GM21423 (cell line): ENCODE results near the gene HSBP1.

ENCODE experiments used
- ATAC-seq: cut with Tn5 transposase; IDR thresholded peaks from one replicate; pipeline ENCODE4 v1.9.1; 2021; ENCODE audit warnings: mild to moderate bottlenecking, moderate library complexity; ENCODE audit not compliant: unreplicated experiment

HSBP1 gene

GRCh38 chr16:83835586-83836566 lies 28.1 kb downstream of the HSBP1 start:
- ATAC-seq: no peak

- ATAC-seq: no peak
Observed at GRCh38 chr16:83837566-83837965, 29.8 kb downstream of the HSBP1 start.

DNA sequence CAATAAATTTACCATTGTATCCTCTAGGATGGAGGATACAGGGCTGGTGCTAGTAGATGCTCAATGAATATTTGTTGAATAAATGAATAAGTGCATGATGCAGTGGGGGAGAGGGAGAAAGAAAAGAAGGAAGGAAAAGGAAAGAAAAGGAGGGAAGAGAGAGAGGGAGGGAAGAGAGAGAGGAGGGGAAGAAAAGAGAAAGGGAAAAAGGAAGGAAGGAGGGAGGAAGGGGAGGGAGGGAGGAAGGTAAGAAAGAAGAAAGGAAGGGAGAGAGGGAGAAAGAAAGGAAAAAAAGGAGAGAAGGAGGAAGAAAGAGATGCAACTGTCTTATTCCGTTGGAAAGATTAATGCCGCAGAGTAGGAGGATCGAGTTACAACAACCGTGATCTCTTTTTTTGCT lies 30.4 kb downstream of the HSBP1 start:
- no peak for ATAC-seq

- no peak for ATAC-seq
Observed at GRCh38 chr16:83839561-83839960, 31.8 kb downstream of the HSBP1 start.

- no peak for ATAC-seq
Observed at GRCh38 chr16:83840060-83840617, 32.4 kb downstream of the HSBP1 start.

- no peak for ATAC-seq
Observed at GRCh38 chr16:83842291-83842690, 34.5 kb downstream of the HSBP1 start.

GRCh38 chr16:83842756-83843507 lies 35.2 kb downstream of the HSBP1 start:
- ATAC-seq: no peak

DNA sequence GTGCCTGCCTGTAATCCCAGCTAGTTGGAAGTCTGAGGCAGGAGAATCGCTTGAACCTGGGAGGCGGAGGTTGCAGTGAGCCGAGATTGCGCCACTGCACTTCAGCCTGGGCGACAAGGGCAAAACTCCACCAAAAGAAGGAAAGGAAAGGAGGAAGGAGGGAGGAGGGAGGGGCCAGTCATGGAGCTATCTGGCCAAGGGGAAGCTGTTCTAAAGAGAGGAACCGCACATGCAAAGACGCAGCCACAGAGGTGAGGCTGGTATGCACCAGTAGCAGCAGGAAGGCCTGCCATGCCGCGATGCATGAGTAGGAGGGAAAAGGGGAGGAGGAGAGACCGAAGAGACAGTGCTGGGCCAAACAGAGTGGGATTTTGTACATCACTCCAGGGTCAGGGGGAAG lies 35.9 kb downstream of the HSBP1 start:
- no peak for ATAC-seq

DNA sequence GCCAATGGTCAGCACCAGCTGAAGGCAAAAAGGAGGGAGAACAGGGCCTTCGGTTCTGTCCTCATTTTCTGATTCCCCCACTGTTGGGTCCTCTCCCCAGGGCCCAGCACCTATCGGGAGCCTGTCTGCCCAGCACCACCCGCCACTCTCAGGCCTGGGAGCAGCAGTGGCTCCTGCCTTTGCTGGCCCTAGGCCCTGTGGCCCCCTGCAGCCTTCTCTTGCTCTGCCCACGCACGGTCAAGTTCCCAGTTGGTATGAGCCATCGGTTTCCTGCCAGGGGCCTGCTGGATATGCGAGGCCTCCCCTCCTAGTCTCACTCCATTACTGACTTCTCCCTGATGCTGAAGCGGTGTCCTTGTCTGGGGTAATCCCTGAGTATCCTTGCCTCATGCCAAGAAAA lies 37.5 kb downstream of the HSBP1 start:
- ATAC-seq: no peak

DNA sequence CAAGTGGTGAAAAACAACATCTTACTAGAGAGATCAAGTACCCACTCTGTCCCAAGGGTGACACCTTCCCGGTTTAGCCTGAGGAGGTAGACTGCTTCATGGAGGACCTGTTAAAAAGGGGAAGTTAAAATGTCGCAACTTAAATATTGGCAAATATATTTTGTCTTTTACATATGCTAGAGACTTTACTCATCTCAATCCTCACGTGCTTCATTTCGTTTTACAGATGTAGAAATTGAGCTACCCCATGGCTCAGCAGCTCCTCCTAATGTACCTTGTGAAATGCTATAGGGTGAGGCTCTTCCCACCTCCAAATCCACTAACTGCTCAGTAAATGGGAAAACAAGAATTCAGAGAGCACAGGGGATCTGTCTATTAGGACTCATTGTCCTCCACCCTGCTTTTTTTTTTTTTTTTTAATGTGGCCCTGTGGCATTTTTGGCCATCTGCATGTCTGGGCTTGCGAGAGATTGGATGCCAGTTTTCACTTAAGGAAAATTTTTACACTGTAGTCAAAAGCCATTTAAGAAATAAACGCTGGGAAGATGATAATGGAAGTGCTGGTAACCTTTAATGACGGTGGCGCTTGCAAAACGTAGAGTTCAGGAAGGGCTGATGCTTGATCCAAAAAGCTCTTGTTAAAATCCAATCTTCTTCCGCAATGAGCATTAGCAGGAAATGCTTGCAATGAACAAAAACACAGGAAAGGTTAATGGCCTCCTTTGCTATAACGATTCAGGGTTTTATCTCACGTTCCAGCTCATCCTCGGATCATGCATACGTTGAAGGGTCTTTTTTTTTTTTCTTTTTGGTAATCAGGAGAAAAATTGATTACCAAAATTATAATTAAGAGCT lies 39.8 kb downstream of the HSBP1 start:
- no peak for ATAC-seq

DNA sequence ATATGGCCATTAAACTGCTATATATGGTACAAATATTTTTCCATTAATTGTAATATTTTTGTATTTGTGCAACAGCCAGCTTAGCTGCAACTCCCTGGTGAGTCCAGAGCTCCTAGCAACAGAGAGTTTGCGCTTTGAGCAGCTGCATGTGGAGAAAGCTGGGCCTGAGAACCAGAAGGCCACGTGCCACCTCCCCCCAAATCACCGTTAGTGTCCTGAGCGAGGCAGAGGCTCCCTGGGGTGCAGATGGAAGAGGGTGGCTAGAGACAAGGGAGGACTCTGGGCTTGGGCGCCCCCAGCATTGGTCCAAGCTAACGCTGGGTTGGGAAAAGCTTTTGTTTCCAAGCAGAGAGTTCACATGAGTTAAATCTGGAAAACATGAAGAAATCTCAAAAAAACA lies 41.6 kb downstream of the HSBP1 start:
- ATAC-seq: no peak

GRCh38 chr16:83850947-83851346 lies 43.2 kb downstream of the HSBP1 start:
- ATAC-seq: no peak

DNA sequence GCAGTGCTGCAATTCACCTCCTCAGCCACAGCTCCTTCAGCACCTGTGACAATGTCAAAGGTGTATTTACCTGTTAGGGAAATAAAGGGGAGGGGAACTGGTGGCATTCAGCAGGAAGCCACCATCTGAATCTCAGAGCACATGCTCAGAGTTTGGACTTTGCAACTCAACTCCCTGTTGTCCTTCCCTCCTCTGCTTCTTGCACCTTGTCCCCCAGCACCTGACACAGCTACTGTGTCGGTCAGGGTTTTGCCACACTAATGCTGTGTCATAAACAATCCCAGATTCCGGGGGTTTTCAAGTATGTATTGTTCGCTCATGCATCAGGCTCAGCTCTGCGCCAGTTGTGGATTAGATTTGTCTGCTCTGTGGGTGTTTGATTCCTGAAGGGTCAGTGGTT lies 43.7 kb downstream of the HSBP1 start:
- no peak for ATAC-seq

GRCh38 chr16:83852774-83853173 lies 45.0 kb downstream of the HSBP1 start:
- no peak for ATAC-seq

DNA sequence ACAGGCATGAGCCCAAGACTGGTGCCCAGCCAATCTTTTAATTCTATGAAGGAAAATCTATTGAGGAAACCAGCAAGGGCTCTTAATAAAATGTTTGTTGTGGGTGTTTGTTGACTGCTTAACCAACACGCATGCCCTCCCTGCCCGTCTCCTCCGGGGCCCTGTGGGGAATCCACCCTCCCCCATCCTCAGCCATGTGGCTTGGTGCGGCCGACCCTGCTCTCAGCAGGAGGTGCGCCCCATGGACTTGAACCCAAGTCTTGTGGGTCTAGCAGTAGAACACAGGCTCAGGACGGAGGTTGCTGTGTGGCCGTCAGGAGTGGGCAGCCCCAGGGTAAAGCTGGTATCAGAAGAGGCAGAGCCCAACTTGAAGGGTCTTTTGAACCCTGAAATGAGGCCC lies 46.1 kb downstream of the HSBP1 start:
- no peak for ATAC-seq

- ATAC-seq: no peak
Observed at GRCh38 chr16:83854420-83854819, 46.6 kb downstream of the HSBP1 start.

DNA sequence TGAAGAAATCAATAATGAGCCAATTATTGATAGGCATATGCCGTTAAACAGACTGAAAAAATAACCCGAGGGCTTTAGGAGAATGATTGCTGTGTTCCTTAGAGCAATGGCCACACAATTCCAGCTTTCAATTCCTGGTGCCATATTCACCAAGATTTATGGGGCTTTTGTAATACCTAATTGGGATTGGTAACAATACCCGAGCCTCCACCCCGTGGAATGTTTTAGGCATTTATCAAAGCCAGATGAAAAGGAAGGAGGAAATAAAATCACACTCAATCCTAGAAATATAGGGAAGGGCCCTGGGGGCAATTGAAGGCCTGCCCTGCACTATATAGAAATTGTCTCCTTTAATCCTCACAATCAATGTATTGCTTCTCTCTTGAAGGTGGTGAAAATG lies 49.0 kb downstream of the HSBP1 start:
- no peak for ATAC-seq

DNA sequence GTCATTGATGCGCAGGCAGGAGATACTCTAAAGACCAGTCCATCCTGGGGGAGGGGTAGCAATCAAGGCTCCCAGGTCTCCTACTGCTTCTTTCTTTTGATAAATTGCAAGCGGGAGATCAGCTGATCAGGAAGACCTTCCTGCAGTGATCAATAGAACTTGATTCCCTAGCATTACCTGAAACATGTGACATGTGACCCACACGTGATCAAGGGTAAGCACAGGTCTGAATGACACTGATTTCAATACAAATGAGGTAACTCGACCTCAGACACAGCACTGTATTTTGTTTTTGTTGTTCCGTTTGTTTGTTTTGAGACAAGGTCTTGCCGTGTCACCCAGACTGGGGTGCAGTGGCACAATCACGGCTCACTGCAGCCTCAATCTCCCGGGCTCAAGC lies 51.5 kb downstream of the HSBP1 start:
- ATAC-seq: no peak

- no peak for ATAC-seq
Observed at GRCh38 chr16:83862661-83863060, 54.9 kb downstream of the HSBP1 start.

GRCh38 chr16:83863682-83864081 lies 55.9 kb downstream of the HSBP1 start:
- ATAC-seq: no peak
